ENCODE measurements around the gene ZNF672.

The ZNF672 gene

GRCh38 chr1:248818505-248819374 is 19.3 kb upstream of the ZNF672 start:
- no peak for TF ChIP-seq CTCF (IDR thresholded peaks at IDR 0.05; ENCODE audit: control extremely low read depth, extremely low read depth, low read depth, missing control alignments)
- no peak for DNase-seq (ENCODE audit: extremely low spot score)
- CTCF ChIA-PET: interaction anchor here (0.6 to 7.9 kb wide), 5 partner anchors 13 to 204 kb away, joined by 3 to 41 read pairs (median 3); no protein-coding TSS in a partner anchor
- POLR2A ChIA-PET: no interaction called here

- ChIA-PET CTCF (interaction anchor here (1.3 to 7.9 kb wide), 2 partner anchors 14 to 17 kb away, joined by 3 to 41 read pairs; no protein-coding TSS in a partner anchor), POLR2A (no interaction called here)
- DNase-seq (ENCODE audit: extremely low spot score): no peak
- TF ChIP-seq CTCF (IDR thresholded peaks at IDR 0.05; ENCODE audit: control extremely low read depth, extremely low read depth, low read depth, missing control alignments): no peak
Measured at GRCh38 chr1:248820041-248820585, 17.9 kb upstream of the ZNF672 start.

GRCh38 chr1:248821101-248821500 is 16.9 kb upstream of the ZNF672 start:
- CTCF ChIA-PET: interaction anchor here (2.5 to 7.9 kb wide), 2 partner anchors 8 to 15 kb away, joined by 13 to 41 read pairs; no protein-coding TSS in a partner anchor
- POLR2A ChIA-PET: no interaction called here
- DNase-seq (ENCODE audit: extremely low spot score): no peak

GRCh38 chr1:248821641-248822040 is 16.4 kb upstream of the ZNF672 start:
- ChIA-PET CTCF (interaction anchor here (0.8 to 7.9 kb wide), 3 partner anchors 9 to 200 kb away, joined by 3 to 41 read pairs (median 13); no protein-coding TSS in a partner anchor), POLR2A (no interaction called here)
- TF ChIP-seq CTCF (IDR thresholded peaks at IDR 0.05; ENCODE audit: control extremely low read depth, extremely low read depth, low read depth, missing control alignments): no peak
- DNase-seq (ENCODE audit: extremely low spot score): no peak

More at GRCh38 chr1:248821101-248821500, 16.9 kb upstream of the ZNF672 start:
- TF ChIP-seq CTCF (IDR thresholded peaks at IDR 0.05; ENCODE audit: control extremely low read depth, extremely low read depth, low read depth, missing control alignments): no peak

- TF ChIP-seq CTCF (IDR thresholded peaks at IDR 0.05; ENCODE audit: control extremely low read depth, extremely low read depth, low read depth, missing control alignments): no peak
- no peak for DNase-seq (ENCODE audit: extremely low spot score)
- ChIA-PET CTCF (interaction anchor here (0.8 to 7.9 kb wide), 4 partner anchors 9 to 418 kb away, joined by 3 to 41 read pairs (median 9); no protein-coding TSS in a partner anchor), POLR2A (no interaction called here)
Measured at GRCh38 chr1:248822148-248823032, 15.6 kb upstream of the ZNF672 start.

- ChIA-PET POLR2A (no interaction called here), CTCF (interaction anchor here (1.6 to 7.9 kb wide), 3 partner anchors 11 to 419 kb away, joined by 5 to 41 read pairs (median 13); no protein-coding TSS in a partner anchor)
- TF ChIP-seq CTCF (IDR thresholded peaks at IDR 0.05; ENCODE audit: control extremely low read depth, extremely low read depth, low read depth, missing control alignments): no peak
- DNase-seq (ENCODE audit: extremely low spot score): no peak
Measured at GRCh38 chr1:248823517-248824001, 14.5 kb upstream of the ZNF672 start.

Measured in GM10248 (cell line).